Measurements from ENCODE around the gene CD248. TPM values are rescaled to one million over a fixed set of nuclear protein-coding genes. Genes with fewer than 3 reads are reported as not detected.
A peak's percentile ranks its signal among the peaks of the same experiment; 100 is the strongest.

The CD248 gene
- total and polyA plus RNA-seq, 2 donors (not counting 1 experiment from before 2014, with no cell fraction given) = 0.40 to 0.96 TPM

- Histone ChIP-seq H3K79me2 (ENCODE audit: control insufficient read depth, insufficient read depth, low read length) (no peaks in the 10 kb centered on the region), H3K4me1 (ENCODE audit: control insufficient read depth in 2 of 2, insufficient read depth in 2 of 2, low read length in 2 of 2) (peaks cover 24 to 25% of the 10 kb centered on the region in 2 donors), H3K9me3 (ENCODE audit: control extremely low read depth in 1 of 3, control insufficient read depth in 2 of 3, insufficient read depth in 1 of 3, low read length in 2 of 3) (peaks cover 0 to 4% (median 0%) of the 10 kb centered on the region in 3 donors), H3K27me3 (replicated peaks in 1 of 4; ENCODE audit: control extremely low read depth in 1 of 4, control insufficient read depth in 3 of 4, insufficient read depth in 4 of 4, low read length in 3 of 4) (peaks cover 2 to 33% (median 15%) of the 10 kb centered on the region in 4 experiments), H3K36me3 (replicated peaks in 1 of 2; ENCODE audit: control extremely low read depth in 1 of 2, control insufficient read depth in 1 of 2, extremely low read depth in 1 of 2, insufficient read depth in 2 of 2, low read length in 1 of 2) (no peaks in the 10 kb centered on the region), H3K27ac (ENCODE audit: low read length in 2 of 2) (no peak overlapping the region), H3K4me3 (ENCODE audit: control extremely low read depth in 1 of 5, extremely low read depth in 1 of 5, insufficient read depth in 1 of 5, low read depth in 2 of 5, low read length in 4 of 5) (no peak overlapping the region), H3K4me2 (replicated peaks; ENCODE audit: low read depth, low read length, poor library complexity, severe bottlenecking) (no peak overlapping the region), H3K9ac (ENCODE audit: low read length) (no peak overlapping the region), H2AFZ (ENCODE audit: insufficient read depth, low read depth, low read length, poor library complexity, severe bottlenecking) (no peak overlapping the region), H4K20me1 (ENCODE audit: control insufficient read depth, insufficient read depth, low read length, poor library complexity, severe bottlenecking) (no peaks in the 10 kb centered on the region)
- POLR2A ChIA-PET = no interaction called here
- Mint-ChIP-seq H3K9me3 (ENCODE audit: insufficient read depth) (no peaks in the 10 kb centered on the region), H3K27me3 (peaks cover 18% of the 10 kb centered on the region), H3K4me3 (no peak overlapping the region), H3K4me1 (peaks cover 23% of the 10 kb centered on the region), H3K27ac (no peak overlapping the region)
- WGBS (ENCODE audit: insufficient coverage) = 79% methylated on average over 26 of the region's 30 CpGs
- TF ChIP-seq EZH2 (IDR thresholded peaks at IDR 0.05; ENCODE audit: borderline replicate concordance, insufficient read depth, low read depth, low read length, poor library complexity, severe bottlenecking) = no peak
- no peak for TF ChIP-seq CTCF (IDR thresholded peaks at IDR 0.05)
- DNase-seq (peak; percentile 24), ATAC-seq (ENCODE audit: low read depth) (no peak)
- intact Hi-C loops (cut with micrococcal nuclease) = no loop called here
- CTCF ChIA-PET = interaction anchor here (2.1 kb wide), 1 partner anchor 18 kb away, joined by 8 read pairs; no protein-coding TSS in a partner anchor
Observed at GRCh38 chr11:66293777-66294625, 22.8 kb downstream of the CD248 start.

GRCh38 chr11:66293352-66293751 is 23.5 kb downstream of the CD248 start:
- Mint-ChIP-seq H3K27me3 (peaks cover 18% of the 10 kb centered on the region), H3K4me1 (peaks cover 26% of the 10 kb centered on the region), H3K4me3 (peak overlapping the region; percentile 13), H3K27ac (no peak overlapping the region), H3K9me3 (ENCODE audit: insufficient read depth) (no peaks in the 10 kb centered on the region)
- H3K79me2 ChIP-seq (ENCODE audit: control insufficient read depth, insufficient read depth, low read length) = peaks cover 5% of the 10 kb centered on the region
- peaks cover 27% of the 10 kb centered on the region in 2 donors for H3K4me1 ChIP-seq (ENCODE audit: control insufficient read depth in 2 of 2, insufficient read depth in 2 of 2, low read length in 2 of 2)
- H3K9me3 ChIP-seq (ENCODE audit: control extremely low read depth in 1 of 3, control insufficient read depth in 2 of 3, insufficient read depth in 1 of 3, low read length in 2 of 3) = peaks cover 0 to 4% (median 0%) of the 10 kb centered on the region in 3 donors
- POLR2A ChIA-PET = no interaction called here
- H3K4me2 ChIP-seq (replicated peaks; ENCODE audit: low read depth, low read length, poor library complexity, severe bottlenecking) = no peak overlapping the region
- intact Hi-C loops (cut with micrococcal nuclease) = no loop called here
- no peak for ATAC-seq (ENCODE audit: low read depth)
- TF ChIP-seq CTCF (IDR thresholded peaks at IDR 0.05) (no peak), EZH2 (IDR thresholded peaks at IDR 0.05; ENCODE audit: borderline replicate concordance, insufficient read depth, low read depth, low read length, poor library complexity, severe bottlenecking) (no peak)
- H3K36me3 ChIP-seq (replicated peaks in 1 of 2; ENCODE audit: control extremely low read depth in 1 of 2, control insufficient read depth in 1 of 2, extremely low read depth in 1 of 2, insufficient read depth in 2 of 2, low read length in 1 of 2) = no peaks in the 10 kb centered on the region
- H3K9ac ChIP-seq (ENCODE audit: low read length) = no peak overlapping the region
- CTCF ChIA-PET = no interaction called here
- WGBS (ENCODE audit: insufficient coverage) = no CpG with 5 or more reads among the region's 4 CpGs
- no peak overlapping the region for H3K27ac ChIP-seq (ENCODE audit: low read length in 2 of 2)
- no peak overlapping the region for H3K4me3 ChIP-seq (ENCODE audit: control extremely low read depth in 1 of 5, extremely low read depth in 1 of 5, insufficient read depth in 1 of 5, low read depth in 2 of 5, low read length in 4 of 5)
- peaks cover 2 to 33% (median 15%) of the 10 kb centered on the region in 4 experiments for H3K27me3 ChIP-seq (replicated peaks in 1 of 4; ENCODE audit: control extremely low read depth in 1 of 4, control insufficient read depth in 3 of 4, insufficient read depth in 4 of 4, low read length in 3 of 4)
- H2AFZ ChIP-seq (ENCODE audit: insufficient read depth, low read depth, low read length, poor library complexity, severe bottlenecking) = no peak overlapping the region
- peaks cover 2% of the 10 kb centered on the region for H4K20me1 ChIP-seq (ENCODE audit: control insufficient read depth, insufficient read depth, low read length, poor library complexity, severe bottlenecking)
- peak; percentile 15 for DNase-seq
